ENCODE measurements around the gene ZNF304.

GRCh38 chr19:57342582-57342981, 8.5 kb upstream of the ZNF304 start:
- TF ChIP-seq, protein P1, sequence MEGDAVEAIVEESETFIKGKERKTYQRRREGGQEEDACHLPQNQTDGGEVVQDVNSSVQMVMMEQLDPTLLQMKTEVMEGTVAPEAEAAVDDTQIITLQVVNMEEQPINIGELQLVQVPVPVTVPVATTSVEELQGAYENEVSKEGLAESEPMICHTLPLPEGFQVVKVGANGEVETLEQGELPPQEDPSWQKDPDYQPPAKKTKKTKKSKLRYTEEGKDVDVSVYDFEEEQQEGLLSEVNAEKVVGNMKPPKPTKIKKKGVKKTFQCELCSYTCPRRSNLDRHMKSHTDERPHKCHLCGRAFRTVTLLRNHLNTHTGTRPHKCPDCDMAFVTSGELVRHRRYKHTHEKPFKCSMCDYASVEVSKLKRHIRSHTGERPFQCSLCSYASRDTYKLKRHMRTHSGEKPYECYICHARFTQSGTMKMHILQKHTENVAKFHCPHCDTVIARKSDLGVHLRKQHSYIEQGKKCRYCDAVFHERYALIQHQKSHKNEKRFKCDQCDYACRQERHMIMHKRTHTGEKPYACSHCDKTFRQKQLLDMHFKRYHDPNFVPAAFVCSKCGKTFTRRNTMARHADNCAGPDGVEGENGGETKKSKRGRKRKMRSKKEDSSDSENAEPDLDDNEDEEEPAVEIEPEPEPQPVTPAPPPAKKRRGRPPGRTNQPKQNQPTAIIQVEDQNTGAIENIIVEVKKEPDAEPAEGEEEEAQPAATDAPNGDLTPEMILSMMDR (conservative IDR thresholded peaks at IDR 0.05; ENCODE audit: low read depth in 2 of 2) = no peak
- TF ChIP-seq POLR2AphosphoS5 (IDR thresholded peaks at IDR 0.05; ENCODE audit: low read depth) (no peak), EZH2 (IDR thresholded peaks at IDR 0.05; ENCODE audit: low read depth, unreplicated experiment) (no peak), JUNB (IDR thresholded peaks at IDR 0.05; ENCODE audit: unreplicated experiment) (no peak), CREB1 (CRISPR knock-in tag; IDR thresholded peaks at IDR 0.05; ENCODE audit: low read depth) (no peak), EZH2phosphoT487 (IDR thresholded peaks at IDR 0.05; ENCODE audit: unreplicated experiment) (no peak), REST (IDR thresholded peaks at IDR 0.05; ENCODE audit: unreplicated experiment) (no peak), ZNF114 (CRISPR knock-in tag; IDR thresholded peaks at IDR 0.05) (no peak)

Data from GM23338 (cell line).